NB4 (cell line): ENCODE results near the gene MTRR.

ENCODE experiments used
- DNase-seq: peaks from one replicate; pipeline ENCODE4 v3.0.0; 2010; ENCODE audit warnings: low read depth
- H3K4me3 ChIP-seq: one replicate; pipeline ENCODE4 v1.5.1; 2011; ENCODE audit warnings: mild to moderate bottlenecking, low read depth, low read length, moderate library complexity
- CTCF ChIP-seq: IDR thresholded peaks from one replicate; pipeline ENCODE4 v1.5.1; 2012; ENCODE audit warnings: low read depth, low read length
- MAX ChIP-seq: IDR thresholded peaks from 2 replicates; pipeline ENCODE4 v1.6.1; 2011; ENCODE audit warnings: low read depth, low read length
- MYC ChIP-seq: IDR thresholded peaks from 2 replicates; pipeline ENCODE4 v1.6.1; 2011; ENCODE audit warnings: low read depth, low read length
- POLR2A ChIP-seq: IDR thresholded peaks from 2 replicates; pipeline ENCODE4 v1.6.1; 2011; ENCODE audit warnings: mild to moderate bottlenecking; ENCODE audit not compliant: insufficient read length; ENCODE audit errors: extremely low read depth

The MTRR gene

GRCh38 chr5:7852542-7852941 lies 16.4 kb upstream of the MTRR start:
- H3K4me3 ChIP-seq = no peak overlapping the region
- DNase-seq = no peak
- no peak for TF ChIP-seq MAX
- no peak for TF ChIP-seq MYC
- no peak for TF ChIP-seq POLR2A
- TF ChIP-seq CTCF = no peak

- DNase-seq = no peak
- H3K4me3 ChIP-seq = no peak overlapping the region
- no peak for TF ChIP-seq MAX
- no peak for TF ChIP-seq MYC
- no peak for TF ChIP-seq POLR2A
- TF ChIP-seq CTCF = no peak
These were observed 16.0 kb upstream of the MTRR start for GRCh38 chr5:7852988-7853387.

- H3K4me3 ChIP-seq = no peak overlapping the region
- TF ChIP-seq POLR2A (no peak), CTCF (no peak), MYC (no peak), MAX (no peak)
- DNase-seq = no peak
These were observed 13.3 kb upstream of the MTRR start for GRCh38 chr5:7855611-7856010.

- DNase-seq = peak; percentile 78
- TF ChIP-seq CTCF (peak; percentile 95), MAX (no peak), POLR2A (no peak), MYC (no peak)
- no peak overlapping the region for H3K4me3 ChIP-seq
These were observed 12.1 kb upstream of the MTRR start for GRCh38 chr5:7856855-7857254.

- no peak for DNase-seq
- no peak overlapping the region for H3K4me3 ChIP-seq
- no peak for TF ChIP-seq MAX
- no peak for TF ChIP-seq MYC
- no peak for TF ChIP-seq CTCF
- TF ChIP-seq POLR2A = no peak
These were observed 11.6 kb upstream of the MTRR start for GRCh38 chr5:7857361-7857760.
